Stomach (tissue), 4 donors: ENCODE measurements around the gene SUSD2.

Source experiments
- CTCF ChIP-seq, 7 experiments: fragments of 450-650 bp in 4 of 7; fragments of 200-600 bp in 3 of 7; sonication (generic) in 3 of 7; IDR thresholded peaks; one replicate each; pipeline ENCODE4 v1.5.1; 2016 to 2019; ENCODE audit warnings: antibody characterized with exemption in 7 of 7, control low read depth in 2 of 7, mild to moderate bottlenecking in 1 of 7
- EP300 ChIP-seq: sonication (generic); formaldehyde crosslinking; IDR thresholded peaks from one replicate; pipeline ENCODE4 v1.6.1; 2017; ENCODE audit warnings: antibody characterized with exemption
- POLR2A ChIP-seq, 4 donors: fragments of 450-650 bp; IDR thresholded peaks; one replicate each; pipeline ENCODE4 v1.6.1; 2016; ENCODE audit warnings: antibody characterized with exemption in 4 of 4, control low read depth in 2 of 4, mild to moderate bottlenecking in 1 of 4, moderate library complexity in 1 of 4

- no peak for TF ChIP-seq POLR2A (IDR thresholded peaks at IDR 0.05)
- TF ChIP-seq EP300 = no peak
- no peak for TF ChIP-seq CTCF (IDR thresholded peaks at IDR 0.05)
Observed at GRCh38 chr22:24225044-24225601, 43.8 kb downstream of the SUSD2 start.
